H1 (cell line): ENCODE results near the gene APOL2. TPM values are rescaled to one million over a fixed set of nuclear protein-coding genes. Genes with fewer than 3 reads are reported as not detected.

ENCODE experiments used
- CTCF ChIA-PET: fragments of 300-600 bp; sonication (Branson Sonifier 250); formaldehyde crosslinking; loops from one replicate; lab custom pipeline; 2021; ENCODE audit not compliant: partially characterized antibody; lab: Charles Lee
- POLR2A ChIA-PET: fragments of 300-600 bp; sonication (Branson Sonifier 250); formaldehyde crosslinking; loops from one replicate; lab custom pipeline; 2021; ENCODE audit warnings: inconsistent platforms; ENCODE audit not compliant: partially characterized antibody; lab: Charles Lee
- DNase-seq, 2 experiments: peaks; one replicate each; pipeline versions ENCODE4 v3.0.0 to v3.0.0-alpha.2; 2010 to 2022; ENCODE audit warnings: low spot score in 2 of 2, low read depth in 1 of 2, mixed read lengths in 1 of 2
- FAIRE-seq: peaks from 2 replicates; lab custom pipeline; 2011; peaks lifted over from hg19 to GRCh38; lab: Jason Lieb, UNC
- H2AFZ ChIP-seq: 2 replicates; pipeline ENCODE4 v1.8.1; 2012; ENCODE audit warnings: low read length, inconsistent platforms
- H2AK5ac ChIP-seq: 2 replicates; pipeline ENCODE4 v1.6.1; 2013; ENCODE audit warnings: low read depth, low read length
- H2BK120ac ChIP-seq: replicated peaks from 2 replicates; pipeline ENCODE3; 2013; ENCODE audit warnings: low read depth, low read length, inconsistent platforms
- H2BK12ac ChIP-seq: 2 replicates; pipeline ENCODE4 v1.6.1; 2013; ENCODE audit warnings: low read depth, low read length
- H2BK15ac ChIP-seq: 2 replicates; pipeline ENCODE4 v1.6.1; 2013; ENCODE audit warnings: low read length
- H2BK20ac ChIP-seq: 2 replicates; pipeline ENCODE4 v1.6.1; 2013; ENCODE audit warnings: low read length
- H2BK5ac ChIP-seq: 2 replicates; pipeline ENCODE4 v1.6.1; 2013; ENCODE audit warnings: low read depth, low read length
- H3K14ac ChIP-seq: 2 replicates; pipeline ENCODE4 v1.6.1; 2013; ENCODE audit warnings: inconsistent platforms; ENCODE audit not compliant: insufficient read length
- H3K18ac ChIP-seq: 2 replicates; pipeline ENCODE4 v1.6.1; 2013; ENCODE audit warnings: low read length; ENCODE audit errors: extremely low read depth
- H3K23ac ChIP-seq: 2 replicates; pipeline ENCODE4 v1.6.1; 2013; ENCODE audit warnings: inconsistent platforms; ENCODE audit not compliant: insufficient read length
- H3K23me2 ChIP-seq: 2 replicates; pipeline ENCODE4 v1.6.1; 2013; ENCODE audit warnings: low read depth, low read length
- H3K27ac ChIP-seq: 2 replicates; pipeline ENCODE4 v1.6.1; 2011; ENCODE audit warnings: low read depth, low read length, inconsistent platforms
- H3K27me3 ChIP-seq, 4 experiments: replicated peaks in 1 of 4; 1 replicate in 1 of 4; 2 replicates in 3 of 4; pipeline versions ENCODE4 v1.6.1 to v1.8.1; 2011 to 2013; ENCODE audit warnings: low read length in 3 of 4, mild to moderate bottlenecking in 3 of 4, inconsistent platforms in 2 of 4, mixed read lengths in 2 of 4, moderate library complexity in 1 of 4; ENCODE audit not compliant: control insufficient read depth in 3 of 4, insufficient read depth in 3 of 4; ENCODE audit errors: extremely low read depth in 1 of 4
- H3K36me3 ChIP-seq, 4 experiments: 2 replicates each; pipeline versions ENCODE4 v1.6.1 to v1.8.1; 2011 to 2013; ENCODE audit warnings: mild to moderate bottlenecking in 4 of 4, low read length in 3 of 4, moderate library complexity in 2 of 4, control low read depth in 1 of 4, inconsistent platforms in 1 of 4; ENCODE audit not compliant: insufficient read depth in 4 of 4, control insufficient read depth in 2 of 4
- H3K4ac ChIP-seq: replicated peaks from 2 replicates; pipeline ENCODE3; 2013; ENCODE audit warnings: low read length, low read depth, mixed read lengths, inconsistent platforms; ENCODE audit not compliant: insufficient read length
- H3K4me1 ChIP-seq, 4 experiments: replicated peaks in 1 of 4; 1 replicate in 1 of 4; 2 replicates in 3 of 4; pipeline versions ENCODE4 v1.6.1 to v1.8.1; 2011 to 2013; ENCODE audit warnings: low read length in 3 of 4, inconsistent platforms in 2 of 4, mixed read lengths in 1 of 4; ENCODE audit not compliant: insufficient read depth in 4 of 4, control insufficient read depth in 3 of 4
- H3K4me2 ChIP-seq, 2 experiments: 2 replicates each; pipeline versions ENCODE4 v1.6.1 to v1.8.1; 2011 to 2013; ENCODE audit warnings: low read depth in 2 of 2, low read length in 2 of 2, control low read depth in 1 of 2, inconsistent platforms in 1 of 2, mild to moderate bottlenecking in 1 of 2; ENCODE audit not compliant: insufficient read depth in 1 of 2
- H3K4me3 ChIP-seq, 4 experiments: fragments of 200-600, 300-600 bp in 1 of 4; sonication (generic), shearing (Covaris generic), sonication (Bioruptor Twin) in 1 of 4; 2 replicates each; pipeline versions ENCODE4 v1.5.1 to v1.8.1; 2011 to 2016; ENCODE audit warnings: low read length in 4 of 4, low read depth in 3 of 4, control low read depth in 2 of 4, inconsistent platforms in 2 of 4, mild to moderate bottlenecking in 2 of 4, mixed read lengths in 1 of 4, moderate library complexity in 1 of 4; ENCODE audit not compliant: insufficient read depth in 2 of 4; ENCODE audit errors: extremely low read depth in 1 of 4
- H3K56ac ChIP-seq: replicated peaks from 2 replicates; pipeline ENCODE3; 2013; ENCODE audit warnings: low read depth, mild to moderate bottlenecking, mixed read lengths, low read length, inconsistent platforms; ENCODE audit not compliant: insufficient read length
- H3K79me1 ChIP-seq: 2 replicates; pipeline ENCODE4 v1.6.1; 2013; ENCODE audit warnings: low read depth, low read length, control low read depth
- H3K79me2 ChIP-seq, 2 experiments: 2 replicates each; pipeline versions ENCODE4 v1.6.1 to v1.8.1; 2012 to 2013; ENCODE audit warnings: low read length in 2 of 2, mild to moderate bottlenecking in 2 of 2, inconsistent platforms in 1 of 2; ENCODE audit not compliant: insufficient read depth in 2 of 2, control insufficient read depth in 1 of 2
- H3K9ac ChIP-seq, 4 experiments: replicated peaks in 1 of 4; 1 replicate in 1 of 4; 2 replicates in 3 of 4; pipeline versions ENCODE4 v1.6.1 to v1.8.1; 2011 to 2013; ENCODE audit warnings: low read depth in 3 of 4, low read length in 3 of 4, control low read depth in 2 of 4, mild to moderate bottlenecking in 2 of 4, moderate library complexity in 2 of 4, inconsistent platforms in 1 of 4; ENCODE audit errors: extremely low read depth in 1 of 4
- H3K9me3 ChIP-seq, 2 experiments: 2 replicates each; pipeline versions ENCODE4 v1.6.1 to v1.8.1; 2012 to 2013; ENCODE audit warnings: mild to moderate bottlenecking in 2 of 2, moderate library complexity in 2 of 2, control low read depth in 1 of 2, inconsistent platforms in 1 of 2, low read depth in 1 of 2, low read length in 1 of 2, mixed read lengths in 1 of 2; ENCODE audit not compliant: insufficient read depth in 2 of 2
- H4K20me1 ChIP-seq, 2 experiments: replicated peaks in 1 of 2; 2 replicates each; pipeline versions ENCODE3 to v1.8.1; 2011 to 2013; ENCODE audit warnings: inconsistent platforms in 2 of 2, low read length in 2 of 2, mild to moderate bottlenecking in 1 of 2; ENCODE audit not compliant: insufficient read depth in 2 of 2, control insufficient read depth in 1 of 2
- H4K5ac ChIP-seq: 2 replicates; pipeline ENCODE4 v1.6.1; 2013; ENCODE audit warnings: low read length, low read depth, mixed read lengths, inconsistent platforms; ENCODE audit not compliant: insufficient read length
- H4K8ac ChIP-seq: 2 replicates; pipeline ENCODE4 v1.8.0; 2013; ENCODE audit warnings: mild to moderate bottlenecking, moderate library complexity, low read length, inconsistent platforms; ENCODE audit not compliant: insufficient read depth; ENCODE audit errors: extremely low read depth
- H4K91ac ChIP-seq: replicated peaks from 2 replicates; pipeline ENCODE3; 2013; ENCODE audit warnings: low read length, mixed read lengths, inconsistent platforms; ENCODE audit not compliant: insufficient read length
- CTCF ChIP-seq, 3 experiments: IDR thresholded peaks; 1 replicate in 2 of 3; 2 replicates in 1 of 3; pipeline versions ENCODE4 v1.5.1 to v1.6.1; 2011; ENCODE audit warnings: low read length in 3 of 3, mild to moderate bottlenecking in 3 of 3, inconsistent platforms in 2 of 3, low read depth in 1 of 3, moderate library complexity in 1 of 3; ENCODE audit not compliant: insufficient read depth in 1 of 3; ENCODE audit errors: control extremely low read depth in 1 of 3
- EGR1 ChIP-seq: IDR thresholded peaks from 2 replicates; pipeline ENCODE4 v1.6.1; 2011; ENCODE audit warnings: low read depth, low read length, borderline replicate concordance
- WGBS, 2 experiments: shearing (Covaris generic) in 1 of 2; methylation state at CpG; one replicate each; pipeline versions ENCODE4 v1.1.6 to v1.1.7; 2013 to 2015; ENCODE audit warnings: low lambda C conversion rate in 2 of 2, mixed read lengths in 2 of 2, inconsistent platforms in 1 of 2, low coverage in 1 of 2, missing lambda C conversion rate in 1 of 2; ENCODE audit not compliant: insufficient replicate concordance in 2 of 2, insufficient coverage in 1 of 2, insufficient read length in 1 of 2; ENCODE audit errors: extremely low coverage in 1 of 2, missing lambda C conversion rate in 1 of 2; 5-methylcytosine and 5-hydroxymethylcytosine counted together
- polyA plus RNA-seq, 7 experiments: library from polyadenylated mRNA; depleted of rRNA in 3 of 7; stranded (reverse) in 5 of 7; unstranded in 2 of 7; fragments of >200 nt in 5 of 7; fragments of 200-250 nt in 2 of 7; gene quantifications; 1 replicate in 5 of 7; 2 replicates in 1 of 7; 4 replicates in 1 of 7; pipeline versions ENCODE4 v1.2.1 to v1.2.3, GENCODE V29; 2011 to 2013; ENCODE audit warnings: missing spikeins in 2 of 7, mixed read lengths in 2 of 7
- total RNA-seq: library from RNA; stranded (reverse); fragmentation: NEBNext Ultra II Directional; extraction: Animal tissue kit (Norgen Biotek cat#: 25700); gene quantifications from 2 replicates; pipeline ENCODE4 v1.2.1, GENCODE V29; 2021

APOL2 gene
- total and polyA plus RNA-seq, 2 of the 8 experiments (the other 6 are each of a cell fraction or from before 2014, with no cell fraction given) = 8.1 to 11.0 TPM

DNA sequence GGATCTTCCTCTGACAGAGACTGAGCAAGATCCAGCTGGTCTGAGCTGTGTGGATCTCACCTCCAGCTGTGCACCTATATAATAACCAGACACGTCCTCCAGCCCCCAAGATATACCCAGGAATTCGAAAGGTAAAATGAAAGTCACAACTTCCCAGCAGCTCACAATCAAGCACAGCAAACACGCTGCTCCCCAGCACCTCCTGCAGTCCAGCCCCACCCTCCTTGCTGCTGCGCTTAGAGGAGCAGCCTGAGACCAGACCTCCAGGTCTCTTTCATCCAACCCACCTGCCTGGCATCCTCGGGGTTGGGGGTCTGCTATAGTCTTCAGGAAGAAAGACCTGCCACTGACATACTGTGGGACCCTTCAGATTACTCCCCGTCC is 34.7 kb downstream of the APOL2 start:
- H3K9me3 ChIP-seq = peaks cover 0 to 4% of the 10 kb centered on the region in 2 experiments; a peak in 1 of 4 replicates
- H3K4me2 ChIP-seq = no peak overlapping the region
- TF ChIP-seq EGR1 (no peak), CTCF (IDR thresholded peaks at IDR 0.05; ENCODE audit: control extremely low read depth in 1 of 3, insufficient read depth in 1 of 3, low read depth in 1 of 3, low read length in 3 of 3) (peak in 2 of 3 experiments; percentile 2 to 27; a peak in 2 of 4 replicates)
- FAIRE-seq (no peak), DNase-seq (no peak)
- no peak overlapping the region for H2BK120ac ChIP-seq
- no peak overlapping the region for H3K9ac ChIP-seq
- WGBS, 2 experiments = 49% methylated on average over 6 of the region's 6 CpGs; no CpG with 5 or more reads in 1 of the 2 experiments
- H3K36me3 ChIP-seq = no peaks in the 10 kb centered on the region
- H3K56ac ChIP-seq = no peak overlapping the region
- H3K18ac ChIP-seq = no peak overlapping the region
- H4K91ac ChIP-seq = no peak overlapping the region
- H3K79me1 ChIP-seq = no peaks in the 10 kb centered on the region
- H2AFZ ChIP-seq = no peak overlapping the region
- no peak overlapping the region for H3K23ac ChIP-seq
- no peak overlapping the region for H4K8ac ChIP-seq
- no peak overlapping the region for H4K5ac ChIP-seq
- no peak overlapping the region for H2BK12ac ChIP-seq
- H3K4ac ChIP-seq = no peak overlapping the region
- H4K20me1 ChIP-seq = no peaks in the 10 kb centered on the region
- H2BK20ac ChIP-seq = no peak overlapping the region
- ChIA-PET CTCF (interaction anchor here (0.7 to 1.8 kb wide), 8 partner anchors 9 to 265 kb away, joined by 3 to 12 read pairs (median 3); no protein-coding TSS in a partner anchor), POLR2A (no interaction called here)
- H3K23me2 ChIP-seq = no peaks in the 10 kb centered on the region
- H3K4me1 ChIP-seq = no peaks in the 10 kb centered on the region
- H3K14ac ChIP-seq = no peak overlapping the region
- no peaks in the 10 kb centered on the region for H3K79me2 ChIP-seq
- no peak overlapping the region for H2BK5ac ChIP-seq
- no peak overlapping the region for H3K4me3 ChIP-seq
- H2BK15ac ChIP-seq = no peak overlapping the region
- no peaks in the 10 kb centered on the region for H3K27me3 ChIP-seq
- no peak overlapping the region for H2AK5ac ChIP-seq
- H3K27ac ChIP-seq = no peak overlapping the region
